GM06990 (cell line): ENCODE measurements around the gene LCP2.

Experiments
- DNase-seq: peaks from one replicate; pipeline ENCODE4 v3.0.0-alpha.2; 2011; ENCODE audit not compliant: insufficient read length; ENCODE audit errors: extremely low read depth
- H3K27me3 ChIP-seq: replicated peaks from 2 replicates; pipeline ENCODE4 v1.6.0; 2011; ENCODE audit warnings: low read length; ENCODE audit not compliant: control insufficient read depth, insufficient read depth
- H3K36me3 ChIP-seq: 2 replicates; pipeline ENCODE4 v1.5.1; 2011; ENCODE audit warnings: low read length; ENCODE audit not compliant: control insufficient read depth, insufficient read depth
- H3K4me3 ChIP-seq: replicated peaks from 2 replicates; pipeline ENCODE4 v1.5.1; 2011; ENCODE audit warnings: low read depth, mild to moderate bottlenecking, control low read depth, low read length
- TF ChIP-seq, protein P1 (sequence below): IDR thresholded peaks from 2 replicates; pipeline ENCODE4 v1.5.1; 2011; ENCODE audit warnings: low read length, control low read depth, mild to moderate bottlenecking, inconsistent platforms; ENCODE audit not compliant: insufficient read depth, poor library complexity, severe bottlenecking

Gene LCP2

DNA sequence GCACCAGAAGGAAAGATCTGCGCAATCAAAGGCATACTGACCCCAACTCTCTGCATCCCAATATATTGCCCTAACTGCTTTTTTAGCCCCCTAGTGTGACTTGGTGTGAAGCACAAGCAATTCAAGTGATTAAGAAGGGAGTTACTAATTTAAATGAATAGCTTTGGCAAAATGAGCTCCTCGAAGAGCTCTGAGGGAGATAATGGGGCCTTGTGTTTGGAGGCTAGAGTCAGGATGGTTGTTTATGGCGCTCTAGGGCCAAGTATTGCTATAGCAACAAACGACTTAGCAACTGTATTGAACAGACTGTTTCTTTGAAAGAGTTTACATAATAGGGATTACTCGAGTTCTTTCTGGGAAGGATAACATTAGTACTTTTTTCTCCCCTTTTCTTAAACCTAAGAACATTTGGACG is 76.2 kb downstream of the LCP2 start:
- TF ChIP-seq, protein P1, sequence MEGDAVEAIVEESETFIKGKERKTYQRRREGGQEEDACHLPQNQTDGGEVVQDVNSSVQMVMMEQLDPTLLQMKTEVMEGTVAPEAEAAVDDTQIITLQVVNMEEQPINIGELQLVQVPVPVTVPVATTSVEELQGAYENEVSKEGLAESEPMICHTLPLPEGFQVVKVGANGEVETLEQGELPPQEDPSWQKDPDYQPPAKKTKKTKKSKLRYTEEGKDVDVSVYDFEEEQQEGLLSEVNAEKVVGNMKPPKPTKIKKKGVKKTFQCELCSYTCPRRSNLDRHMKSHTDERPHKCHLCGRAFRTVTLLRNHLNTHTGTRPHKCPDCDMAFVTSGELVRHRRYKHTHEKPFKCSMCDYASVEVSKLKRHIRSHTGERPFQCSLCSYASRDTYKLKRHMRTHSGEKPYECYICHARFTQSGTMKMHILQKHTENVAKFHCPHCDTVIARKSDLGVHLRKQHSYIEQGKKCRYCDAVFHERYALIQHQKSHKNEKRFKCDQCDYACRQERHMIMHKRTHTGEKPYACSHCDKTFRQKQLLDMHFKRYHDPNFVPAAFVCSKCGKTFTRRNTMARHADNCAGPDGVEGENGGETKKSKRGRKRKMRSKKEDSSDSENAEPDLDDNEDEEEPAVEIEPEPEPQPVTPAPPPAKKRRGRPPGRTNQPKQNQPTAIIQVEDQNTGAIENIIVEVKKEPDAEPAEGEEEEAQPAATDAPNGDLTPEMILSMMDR = peak; percentile 16
- Histone ChIP-seq H3K4me3 (no peak overlapping the region), H3K36me3 (no peaks in the 10 kb centered on the region), H3K27me3 (peaks cover 1% of the 10 kb centered on the region; the same call in 1 of the 2 replicates)
- DNase-seq = no peak

DNA sequence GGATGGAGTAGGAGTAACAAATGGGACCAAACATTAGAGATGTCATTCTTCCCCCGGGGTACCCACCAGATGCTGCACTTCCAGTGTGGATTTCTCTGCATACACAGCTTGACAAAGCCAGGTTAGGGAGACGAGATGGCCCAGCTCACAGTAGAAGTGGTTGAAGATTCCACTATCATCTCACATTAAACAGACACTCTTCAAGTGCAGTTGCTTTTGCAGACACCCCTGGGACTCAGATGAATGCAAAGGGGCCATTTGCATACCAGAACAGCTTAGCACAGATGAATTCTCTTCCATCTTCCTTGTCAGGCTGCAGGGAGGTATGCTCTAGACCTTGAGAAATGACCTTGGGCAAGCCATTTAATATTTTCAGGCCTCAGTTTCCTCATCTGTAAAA is 77.4 kb downstream of the LCP2 start:
- H3K4me3 ChIP-seq = no peak overlapping the region
- no peak for DNase-seq
- TF ChIP-seq, protein P1 = no peak

DNA sequence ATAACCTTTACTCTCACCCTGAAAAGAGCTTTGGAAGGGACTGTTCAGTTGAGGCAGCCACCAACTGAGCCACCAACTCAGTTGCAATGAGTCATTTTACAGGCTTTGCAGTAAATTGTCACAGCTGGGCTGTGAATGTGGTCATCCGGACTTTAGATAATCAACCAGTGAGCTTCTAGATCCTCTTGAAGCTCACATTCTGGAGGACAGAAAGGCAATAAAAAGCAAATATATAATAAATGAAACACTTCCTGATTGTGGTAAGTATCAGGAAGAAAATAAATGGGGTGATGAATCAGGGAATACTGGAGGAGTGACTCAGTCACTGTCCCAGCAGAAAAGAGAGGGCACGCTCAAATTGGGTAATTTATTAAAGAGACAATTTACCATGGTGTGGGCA is 78.0 kb downstream of the LCP2 start:
- TF ChIP-seq, protein P1 = no peak
- peaks cover 1% of the 10 kb centered on the region; the same call in 1 of the 2 replicates for H3K27me3 ChIP-seq
- H3K4me3 ChIP-seq = no peak overlapping the region
- DNase-seq = no peak
- H3K36me3 ChIP-seq = no peaks in the 10 kb centered on the region

More for the DNA sequence above, 77.4 kb downstream of the LCP2 start:
- Histone ChIP-seq H3K27me3 (peaks cover 1% of the 10 kb centered on the region; the same call in 1 of the 2 replicates), H3K36me3 (no peaks in the 10 kb centered on the region)

DNA sequence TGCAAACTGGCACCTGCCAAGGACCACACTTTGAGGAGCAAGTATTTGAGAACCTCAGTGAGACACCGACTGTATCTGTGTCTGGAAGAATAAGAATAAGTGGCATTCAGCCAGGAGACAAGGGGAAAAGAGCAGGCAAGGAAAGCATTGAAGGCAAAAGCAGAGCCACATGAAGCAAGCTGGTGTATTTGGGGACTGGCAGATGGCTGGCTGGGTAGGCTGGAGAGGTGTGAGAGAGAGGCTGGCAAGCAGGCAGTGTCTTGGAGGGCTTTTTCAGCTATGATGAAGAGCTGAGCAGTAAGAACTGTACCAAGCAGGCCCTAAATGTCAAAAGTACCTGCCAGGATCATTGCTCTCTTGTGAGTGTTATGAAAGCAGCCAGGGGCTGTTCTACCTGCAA is 78.9 kb downstream of the LCP2 start:
- no peak overlapping the region for H3K4me3 ChIP-seq
- H3K36me3 ChIP-seq = no peaks in the 10 kb centered on the region
- peaks cover 1% of the 10 kb centered on the region; the same call in 1 of the 2 replicates for H3K27me3 ChIP-seq
- no peak for DNase-seq
- TF ChIP-seq, protein P1 = no peak

DNA sequence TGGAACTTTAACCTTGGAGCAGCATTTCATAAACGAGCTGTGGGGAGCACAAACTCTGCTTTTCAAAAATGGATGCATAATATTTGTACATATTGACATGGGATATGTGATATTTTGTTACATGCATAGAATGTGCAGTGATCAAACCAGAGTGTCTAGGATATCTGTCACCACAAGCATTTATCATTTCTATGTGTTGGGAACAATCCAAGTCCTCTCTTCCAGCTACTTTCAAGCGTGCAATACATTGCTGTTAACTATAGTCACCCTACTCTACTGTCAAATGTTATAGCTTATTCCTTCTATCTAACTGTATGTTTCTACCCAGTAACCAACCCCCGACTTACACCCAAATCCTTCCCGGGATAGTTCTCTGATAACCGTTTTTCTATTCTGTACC is 79.7 kb downstream of the LCP2 start:
- H3K36me3 ChIP-seq = no peaks in the 10 kb centered on the region
- peaks cover 1% of the 10 kb centered on the region; the same call in 1 of the 2 replicates for H3K27me3 ChIP-seq
- no peak for DNase-seq
- TF ChIP-seq, protein P1 = no peak
- H3K4me3 ChIP-seq = no peak overlapping the region
